Thoracic aorta (tissue), 2 donors: ENCODE measurements around the gene IRF2BP2. TPM values are rescaled to one million over a fixed set of nuclear protein-coding genes. Genes with fewer than 3 reads are reported as not detected.

Experiments used
- ATAC-seq: fragments of 150-250 bp; one replicate; pipeline ENCODE4 v1.8.0; 2017; ENCODE audit warnings: low read depth; ENCODE audit not compliant: insufficient number of reproducible peaks, low FRiP score
- DNase-seq: peaks from one replicate; pipeline ENCODE4 v3.0.0-alpha.2; 2020; ENCODE audit warnings: low spot score
- H3K27ac ChIP-seq, 2 donors: fragments of 200-600 bp; sonication (generic); 1 replicate in 1 of 2; 2 replicates in 1 of 2; pipeline ENCODE4 v1.5.1; 2016; ENCODE audit warnings: mild to moderate bottlenecking in 2 of 2, moderate library complexity in 2 of 2
- H3K27me3 ChIP-seq: fragments of 200-600 bp; sonication (generic); replicated peaks from 2 replicates; pipeline ENCODE4 v1.6.0; 2016; ENCODE audit warnings: mild to moderate bottlenecking; ENCODE audit not compliant: insufficient read depth
- H3K36me3 ChIP-seq: fragments of 200-600 bp; sonication (generic); one replicate; pipeline ENCODE4 v1.5.1; 2016
- H3K4me1 ChIP-seq, 2 donors: fragments of 200-600 bp; sonication (generic); 1 replicate in 1 of 2; 2 replicates in 1 of 2; pipeline versions ENCODE4 v1.5.1 to v1.6.0; 2016; ENCODE audit warnings: low read depth in 2 of 2, mild to moderate bottlenecking in 1 of 2; ENCODE audit not compliant: control insufficient read depth in 1 of 2
- H3K4me3 ChIP-seq: fragments of 200-600 bp; sonication (generic); 2 replicates; pipeline ENCODE4 v1.5.1; 2016; ENCODE audit warnings: mild to moderate bottlenecking
- H3K9me3 ChIP-seq: fragments of 200-600 bp; sonication (generic); 2 replicates; pipeline ENCODE4 v1.5.1; 2016
- CTCF ChIP-seq: fragments of 200-600 bp; sonication (generic); IDR thresholded peaks from one replicate; pipeline ENCODE4 v1.5.1; 2019; ENCODE audit warnings: antibody characterized with exemption
- total RNA-seq, 2 donors: library from RNA; depleted of rRNA; stranded (reverse); fragments of >200 nt; gene quantifications; one replicate each; pipeline versions ENCODE4 v1.1.0 to v1.2.3, GENCODE V29; 2016

Gene IRF2BP2
- total RNA-seq, 2 donors from 2014 or later: 114 to 175 TPM

- no peaks in the 10 kb centered on the region for H3K27me3 ChIP-seq
- no peak overlapping the region for H3K27ac ChIP-seq
- DNase-seq: no peak
- no peak for TF ChIP-seq CTCF
- no peaks in the 10 kb centered on the region for H3K36me3 ChIP-seq
- H3K9me3 ChIP-seq: no peaks in the 10 kb centered on the region
- H3K4me3 ChIP-seq: no peak overlapping the region
- no peaks in the 10 kb centered on the region for H3K4me1 ChIP-seq
- ATAC-seq: no peak
Observed at GRCh38 chr1:234571702-234572101, 38.3 kb downstream of the IRF2BP2 start.

GRCh38 chr1:234570329-234571120 lies 39.5 kb downstream of the IRF2BP2 start:
- no peak for DNase-seq
- Histone ChIP-seq H3K27me3 (no peaks in the 10 kb centered on the region), H3K9me3 (no peaks in the 10 kb centered on the region), H3K4me3 (no peak overlapping the region), H3K27ac (no peak overlapping the region), H3K4me1 (no peaks in the 10 kb centered on the region), H3K36me3 (no peaks in the 10 kb centered on the region)
- ATAC-seq: no peak
- no peak for TF ChIP-seq CTCF

DNA sequence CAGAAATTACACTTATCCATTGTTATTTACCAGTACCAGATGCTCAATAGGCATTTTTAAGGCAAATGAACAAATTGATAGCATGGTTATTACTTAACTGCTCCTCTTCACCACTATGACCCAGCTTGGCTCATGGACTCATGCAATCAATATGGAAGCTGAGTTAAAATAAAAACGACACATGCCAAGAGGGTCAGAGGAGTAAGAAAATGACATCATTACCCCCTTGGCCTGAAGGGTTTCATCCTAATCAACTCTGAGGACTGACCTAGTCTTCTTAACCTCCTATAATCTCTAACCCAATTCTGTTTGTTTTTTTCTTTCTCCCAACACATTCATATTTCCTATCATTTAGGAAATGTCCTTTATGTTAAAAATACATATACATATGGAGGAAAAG lies 41.6 kb downstream of the IRF2BP2 start:
- no peak for ATAC-seq

DNA sequence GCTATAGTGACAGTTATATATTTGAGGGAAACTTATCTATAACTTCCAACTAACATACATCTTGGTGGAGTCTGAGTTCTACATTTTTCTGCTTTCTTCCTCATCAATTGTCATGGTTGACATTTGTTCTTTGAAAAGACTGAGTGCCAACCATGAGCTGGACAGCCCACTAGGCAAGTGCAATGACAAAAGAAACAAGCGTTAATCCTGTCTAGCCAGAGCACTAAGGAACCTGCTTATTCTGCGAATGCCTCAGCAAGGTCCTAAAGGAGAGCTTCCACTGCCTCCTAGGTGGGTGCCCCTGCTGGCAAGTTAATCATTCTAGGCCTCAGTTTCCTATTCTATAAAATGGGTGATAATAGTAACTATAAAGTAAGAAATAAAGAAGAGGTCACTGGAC lies 44.8 kb downstream of the IRF2BP2 start:
- no peak for TF ChIP-seq CTCF
- ATAC-seq: no peak
- no peak for DNase-seq
- Histone ChIP-seq H3K36me3 (no peaks in the 10 kb centered on the region), H3K9me3 (no peaks in the 10 kb centered on the region), H3K4me3 (no peak overlapping the region), H3K27me3 (no peaks in the 10 kb centered on the region), H3K4me1 (no peaks in the 10 kb centered on the region), H3K27ac (no peak overlapping the region)

More for the DNA sequence above, 41.6 kb downstream of the IRF2BP2 start:
- Histone ChIP-seq H3K9me3 (no peaks in the 10 kb centered on the region), H3K27ac (no peak overlapping the region), H3K27me3 (no peaks in the 10 kb centered on the region), H3K4me3 (no peak overlapping the region), H3K4me1 (no peaks in the 10 kb centered on the region), H3K36me3 (no peaks in the 10 kb centered on the region)
- no peak for TF ChIP-seq CTCF
- DNase-seq: no peak

GRCh38 chr1:234564035-234565029 lies 45.6 kb downstream of the IRF2BP2 start:
- Histone ChIP-seq H3K4me1 (no peaks in the 10 kb centered on the region), H3K4me3 (no peak overlapping the region), H3K27me3 (no peaks in the 10 kb centered on the region), H3K9me3 (no peaks in the 10 kb centered on the region), H3K27ac (no peak overlapping the region), H3K36me3 (no peaks in the 10 kb centered on the region)
- DNase-seq: no peak
- TF ChIP-seq CTCF: no peak
- no peak for ATAC-seq
